H1 (cell line): Measurements from ENCODE around the gene GNG14. TPM values are rescaled to one million over a fixed set of nuclear protein-coding genes. Genes with fewer than 3 reads are reported as not detected.
A peak's percentile ranks its signal among the peaks of the same experiment; 100 is the strongest.

Source experiments
- BRCA1 ChIP-seq: IDR thresholded peaks from 2 replicates; pipeline ENCODE4 v1.6.1; 2012; ENCODE audit warnings: low read depth, low read length, improper control_type of control experiment
- CBX8 ChIP-seq: fragments of 300-800, 300-1000 bp; sonication (generic); IDR thresholded peaks from 2 replicates; pipeline ENCODE4 v1.7.1; 2016; ENCODE audit warnings: low read depth, low read length, borderline replicate concordance
- CHD2 ChIP-seq: IDR thresholded peaks from 2 replicates; pipeline ENCODE4 v1.6.1; 2012; ENCODE audit warnings: low read length, improper control_type of control experiment
- CTBP2 ChIP-seq: IDR thresholded peaks from 2 replicates; pipeline ENCODE4 v1.7.0; 2011; ENCODE audit warnings: borderline replicate concordance, mild to moderate bottlenecking, moderate library complexity, mixed read lengths, low read length; ENCODE audit not compliant: insufficient read depth, insufficient read length
- EGR1 ChIP-seq: IDR thresholded peaks from 2 replicates; pipeline ENCODE4 v1.6.1; 2011; ENCODE audit warnings: low read depth, low read length, borderline replicate concordance
- EP300 ChIP-seq, 2 experiments: IDR thresholded peaks; 1 replicate in 1 of 2; 2 replicates in 1 of 2; pipeline ENCODE4 v1.6.1; 2011 to 2012; ENCODE audit warnings: low read depth in 2 of 2, low read length in 2 of 2, mild to moderate bottlenecking in 2 of 2, borderline replicate concordance in 1 of 2, inconsistent platforms in 1 of 2, moderate library complexity in 1 of 2
- FOSL1 ChIP-seq: IDR thresholded peaks from 2 replicates; pipeline ENCODE4 v1.6.1; 2011; ENCODE audit warnings: mild to moderate bottlenecking, low read depth, low read length, moderate library complexity; ENCODE audit not compliant: insufficient read depth
- GABPA ChIP-seq: IDR thresholded peaks from 2 replicates; pipeline ENCODE4 v1.6.1; 2011; ENCODE audit warnings: mild to moderate bottlenecking, low read length, moderate library complexity, borderline replicate concordance; ENCODE audit not compliant: insufficient read depth
- JUN ChIP-seq: IDR thresholded peaks from 2 replicates; pipeline ENCODE4 v1.6.1; 2011; ENCODE audit warnings: low read depth, mild to moderate bottlenecking, improper control_type of control experiment, low read length
- KDM1A ChIP-seq: fragments of 200-600, 300-600 bp; sonication (generic); IDR thresholded peaks from 2 replicates; pipeline ENCODE4 v1.7.1; 2016; ENCODE audit warnings: mild to moderate bottlenecking, low read length, borderline replicate concordance
- KDM4A ChIP-seq: IDR thresholded peaks from one replicate; pipeline ENCODE4 v1.7.1; 2012; ENCODE audit warnings: low read depth, mild to moderate bottlenecking, moderate library complexity, low read length, inconsistent platforms; ENCODE audit not compliant: severe bottlenecking
- POLR2A ChIP-seq, 2 experiments: IDR thresholded peaks; 1 replicate in 1 of 2; 2 replicates in 1 of 2; pipeline ENCODE4 v1.6.1; 2011; ENCODE audit warnings: low read depth in 2 of 2, low read length in 2 of 2, mild to moderate bottlenecking in 2 of 2; ENCODE audit errors: control extremely low read depth in 1 of 2
- POLR2AphosphoS5 ChIP-seq: IDR thresholded peaks from 2 replicates; pipeline ENCODE4 v1.6.1; 2011; ENCODE audit warnings: low read depth, low read length
- RBBP5 ChIP-seq: IDR thresholded peaks from 2 replicates; pipeline ENCODE4 v1.7.1; 2012; ENCODE audit warnings: low read depth, mild to moderate bottlenecking, inconsistent platforms, low read length, moderate library complexity, borderline replicate concordance
- RXRA ChIP-seq: IDR thresholded peaks from 2 replicates; pipeline ENCODE4 v1.6.1; 2011; ENCODE audit warnings: low read depth, mild to moderate bottlenecking, low read length, moderate library complexity; ENCODE audit not compliant: insufficient read depth
- SIN3A ChIP-seq, 2 experiments: IDR thresholded peaks in 1 of 2; conservative IDR thresholded peaks in 1 of 2; 2 replicates each; pipeline ENCODE4 v1.6.1; 2011 to 2012; ENCODE audit warnings: low read length in 2 of 2, improper control_type of control experiment in 1 of 2, low read depth in 1 of 2, mild to moderate bottlenecking in 1 of 2
- SP1 ChIP-seq: IDR thresholded peaks from 2 replicates; pipeline ENCODE4 v1.6.1; 2011; ENCODE audit warnings: low read depth, low read length
- SP2 ChIP-seq: IDR thresholded peaks from 2 replicates; pipeline ENCODE4 v1.6.1; 2012; ENCODE audit warnings: mild to moderate bottlenecking, low read length, inconsistent platforms
- SRF ChIP-seq: IDR thresholded peaks from 2 replicates; pipeline ENCODE4 v1.6.1; 2011; ENCODE audit warnings: mild to moderate bottlenecking, low read depth, low read length, moderate library complexity
- SUZ12 ChIP-seq: fragments of 200-600 bp; sonication (generic); IDR thresholded peaks from 2 replicates; pipeline ENCODE4 v1.6.1; 2012; ENCODE audit warnings: mild to moderate bottlenecking, inconsistent platforms, low read length, moderate library complexity, mixed read lengths
- TAF1 ChIP-seq: IDR thresholded peaks from 2 replicates; pipeline ENCODE4 v1.6.1; 2011; ENCODE audit warnings: mild to moderate bottlenecking, low read depth, low read length
- TEAD4 ChIP-seq: IDR thresholded peaks from 2 replicates; pipeline ENCODE4 v1.6.1; 2012; ENCODE audit warnings: low read depth, low read length, inconsistent platforms, mixed read lengths
- USF2 ChIP-seq: IDR thresholded peaks from 2 replicates; pipeline ENCODE4 v1.6.1; 2011; ENCODE audit warnings: low read length, improper control_type of control experiment
- YY1 ChIP-seq: IDR thresholded peaks from 2 replicates; pipeline ENCODE4 v1.6.1; 2011; ENCODE audit warnings: low read depth, mild to moderate bottlenecking, low read length
- polyA plus RNA-seq, 7 experiments: library from polyadenylated mRNA; depleted of rRNA in 3 of 7; stranded (reverse) in 5 of 7; unstranded in 2 of 7; fragments of >200 nt in 5 of 7; fragments of 200-250 nt in 2 of 7; gene quantifications; 1 replicate in 5 of 7; 2 replicates in 1 of 7; 4 replicates in 1 of 7; pipeline versions ENCODE4 v1.2.1 to v1.2.3, GENCODE V29; 2011 to 2013; ENCODE audit warnings: missing spikeins in 2 of 7, mixed read lengths in 2 of 7
- total RNA-seq: library from RNA; stranded (reverse); fragmentation: NEBNext Ultra II Directional; extraction: Animal tissue kit (Norgen Biotek cat#: 25700); gene quantifications from 2 replicates; pipeline ENCODE4 v1.2.1, GENCODE V29; 2021
- TF ChIP-seq, protein P1 (sequence below): IDR thresholded peaks from 2 replicates; pipeline ENCODE4 v1.6.1; 2011; ENCODE audit warnings: low read depth, mild to moderate bottlenecking, low read length; ENCODE audit not compliant: insufficient read depth

GNG14 gene
- total and polyA plus RNA-seq, 2 of the 8 experiments (the other 6 are each of a cell fraction or from before 2014, with no cell fraction given): not detected

DNA sequence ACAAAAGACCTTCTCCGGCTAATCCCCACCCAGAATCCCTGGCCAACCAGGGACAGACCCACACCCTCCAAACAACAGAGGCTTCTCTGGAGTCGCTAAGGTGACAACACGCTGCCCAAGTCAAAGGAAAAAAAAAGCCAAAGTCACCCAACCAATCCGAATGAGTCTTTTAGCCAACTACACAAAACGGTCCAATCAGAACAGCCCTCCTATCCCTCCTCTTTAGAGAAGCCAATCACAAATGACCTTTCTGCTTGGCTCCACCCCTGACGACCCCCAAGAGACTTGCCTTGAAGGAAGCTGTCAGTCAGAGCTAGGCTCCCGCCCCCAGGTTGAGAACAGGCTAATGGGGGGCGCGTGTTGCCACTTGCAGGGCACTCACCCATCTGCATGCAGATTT, 15.2 kb downstream of the GNG14 start (continued):
- TF ChIP-seq TEAD4 (no peak), CTBP2 (no peak), POLR2A (IDR thresholded peaks at IDR 0.05; ENCODE audit: control extremely low read depth in 1 of 2, low read depth in 2 of 2, low read length in 2 of 2) (no peak), RBBP5 (no peak), USF2 (no peak), RXRA (no peak), SUZ12 (no peak), CBX8 (no peak), SP2 (no peak; the same call in 1 of the 2 replicates), BRCA1 (no peak), SP1 (peak; percentile 99), SRF (no peak), KDM4A (no peak), POLR2AphosphoS5 (no peak), TAF1 (peak; percentile 49; the same call in 1 of the 2 replicates), CHD2 (peak; percentile 87), FOSL1 (no peak), SIN3A (conservative IDR thresholded peaks at IDR 0.05 in 1 of 2, IDR thresholded peaks at IDR 0.05 in 1 of 2; ENCODE audit: low read depth in 1 of 2, low read length in 2 of 2) (no peak), JUN (no peak), EP300 (IDR thresholded peaks at IDR 0.05; ENCODE audit: borderline replicate concordance in 1 of 2, low read depth in 2 of 2, low read length in 2 of 2) (no peak), YY1 (no peak), EGR1 (no peak), GABPA (no peak), KDM1A (no peak)
- TF ChIP-seq, protein P1, sequence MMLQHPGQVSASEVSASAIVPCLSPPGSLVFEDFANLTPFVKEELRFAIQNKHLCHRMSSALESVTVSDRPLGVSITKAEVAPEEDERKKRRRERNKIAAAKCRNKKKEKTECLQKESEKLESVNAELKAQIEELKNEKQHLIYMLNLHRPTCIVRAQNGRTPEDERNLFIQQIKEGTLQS: no peak
